MM.1S (cell line): ENCODE results near the gene NR5A2.

Experiments used
- EZH2 ChIP-seq: fragments of 300-600 bp; sonication (generic); optimal IDR thresholded peaks from 2 replicates; pipeline ENCODE3; 2017; ENCODE audit warnings: low read depth, mild to moderate bottlenecking, antibody characterized with exemption, low read length, mixed read lengths
- TF ChIP-seq, protein P1 (sequence below): fragments of 300-600 bp; sonication (generic); IDR thresholded peaks from 2 replicates; pipeline ENCODE4 v1.5.1; 2016; ENCODE audit warnings: antibody characterized with exemption, low read length, mixed read lengths

DNA sequence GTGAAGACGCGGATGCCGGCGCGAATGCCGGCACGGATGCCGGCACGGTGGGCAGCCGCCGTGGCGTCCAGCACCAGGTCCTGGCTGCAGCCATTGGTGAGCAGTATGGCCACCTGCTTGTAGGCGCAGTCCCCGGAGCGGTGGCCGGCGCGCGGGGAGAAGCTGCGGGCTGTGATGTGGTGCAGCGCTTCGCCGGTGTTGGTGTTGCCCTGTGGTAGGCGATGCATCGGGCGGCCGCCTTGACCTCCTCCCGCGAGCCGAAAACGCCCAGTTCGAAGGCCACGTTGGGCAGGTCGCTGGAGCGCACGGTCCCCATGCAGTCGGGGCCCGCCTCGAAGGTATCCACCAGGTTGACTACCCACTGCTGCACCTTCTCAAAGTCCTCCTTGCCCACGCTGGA lies 120.2 kb downstream of the NR5A2 start:
- no peak for TF ChIP-seq EZH2
- TF ChIP-seq, protein P1, sequence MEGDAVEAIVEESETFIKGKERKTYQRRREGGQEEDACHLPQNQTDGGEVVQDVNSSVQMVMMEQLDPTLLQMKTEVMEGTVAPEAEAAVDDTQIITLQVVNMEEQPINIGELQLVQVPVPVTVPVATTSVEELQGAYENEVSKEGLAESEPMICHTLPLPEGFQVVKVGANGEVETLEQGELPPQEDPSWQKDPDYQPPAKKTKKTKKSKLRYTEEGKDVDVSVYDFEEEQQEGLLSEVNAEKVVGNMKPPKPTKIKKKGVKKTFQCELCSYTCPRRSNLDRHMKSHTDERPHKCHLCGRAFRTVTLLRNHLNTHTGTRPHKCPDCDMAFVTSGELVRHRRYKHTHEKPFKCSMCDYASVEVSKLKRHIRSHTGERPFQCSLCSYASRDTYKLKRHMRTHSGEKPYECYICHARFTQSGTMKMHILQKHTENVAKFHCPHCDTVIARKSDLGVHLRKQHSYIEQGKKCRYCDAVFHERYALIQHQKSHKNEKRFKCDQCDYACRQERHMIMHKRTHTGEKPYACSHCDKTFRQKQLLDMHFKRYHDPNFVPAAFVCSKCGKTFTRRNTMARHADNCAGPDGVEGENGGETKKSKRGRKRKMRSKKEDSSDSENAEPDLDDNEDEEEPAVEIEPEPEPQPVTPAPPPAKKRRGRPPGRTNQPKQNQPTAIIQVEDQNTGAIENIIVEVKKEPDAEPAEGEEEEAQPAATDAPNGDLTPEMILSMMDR = no peak
